Measurements from ENCODE around the gene MINK1. TPM values are rescaled to one million over a fixed set of nuclear protein-coding genes. Genes with fewer than 3 reads are reported as not detected.
"Not testable (repeated sequence)": the region's sequence is repeated elsewhere in the genome, so short reads cannot be mapped to it uniquely, and the experiment has no call there.

The MINK1 gene
- total RNA-seq, 6 donors from 2014 or later = 52.3 to 311 (median 136) TPM

DNA sequence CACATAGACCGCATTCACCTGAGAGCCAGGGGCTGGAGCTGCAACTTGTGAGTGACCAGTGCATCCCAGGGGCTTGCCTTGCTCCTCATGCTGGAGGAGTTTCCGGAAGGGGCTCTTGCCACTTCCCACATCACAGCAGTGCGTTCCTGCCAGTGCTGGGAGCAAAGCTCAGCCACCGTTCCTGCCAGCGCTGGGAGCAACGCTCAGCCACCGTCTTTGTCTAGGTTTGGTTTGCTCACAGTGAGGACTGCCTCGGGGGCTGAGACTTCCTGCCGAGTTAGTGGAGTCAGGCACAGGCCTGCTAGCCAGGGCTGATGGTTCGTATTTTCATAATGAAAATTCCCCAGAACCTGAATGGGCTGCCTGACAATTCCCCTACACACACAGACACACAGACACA is 75.2 kb downstream of the MINK1 start:
- H3K36me3 ChIP-seq = no peaks in the 10 kb centered on the region
- ATAC-seq (ENCODE audit: low FRiP score in 2 of 2) (peak in 1 of 2 donors; percentile 15), DNase-seq (no peak)
- WGBS, 2 donors = 63 to 88% methylated on average over 1 to 10 of the region's 10 CpGs
- no peaks in the 10 kb centered on the region for H3K9me3 ChIP-seq
- no peak overlapping the region for H3K4me3 ChIP-seq
- peaks cover 11 to 21% (median 14%) of the 10 kb centered on the region in 4 donors for H3K4me1 ChIP-seq
- TF ChIP-seq POLR2A (IDR thresholded peaks at IDR 0.05) (no peak), EP300 (IDR thresholded peaks at IDR 0.05) (no peak)
- peak overlapping the region; percentile 26 to 79 (median 68) for H3K27ac ChIP-seq
- no peaks in the 10 kb centered on the region for H3K27me3 ChIP-seq

DNA sequence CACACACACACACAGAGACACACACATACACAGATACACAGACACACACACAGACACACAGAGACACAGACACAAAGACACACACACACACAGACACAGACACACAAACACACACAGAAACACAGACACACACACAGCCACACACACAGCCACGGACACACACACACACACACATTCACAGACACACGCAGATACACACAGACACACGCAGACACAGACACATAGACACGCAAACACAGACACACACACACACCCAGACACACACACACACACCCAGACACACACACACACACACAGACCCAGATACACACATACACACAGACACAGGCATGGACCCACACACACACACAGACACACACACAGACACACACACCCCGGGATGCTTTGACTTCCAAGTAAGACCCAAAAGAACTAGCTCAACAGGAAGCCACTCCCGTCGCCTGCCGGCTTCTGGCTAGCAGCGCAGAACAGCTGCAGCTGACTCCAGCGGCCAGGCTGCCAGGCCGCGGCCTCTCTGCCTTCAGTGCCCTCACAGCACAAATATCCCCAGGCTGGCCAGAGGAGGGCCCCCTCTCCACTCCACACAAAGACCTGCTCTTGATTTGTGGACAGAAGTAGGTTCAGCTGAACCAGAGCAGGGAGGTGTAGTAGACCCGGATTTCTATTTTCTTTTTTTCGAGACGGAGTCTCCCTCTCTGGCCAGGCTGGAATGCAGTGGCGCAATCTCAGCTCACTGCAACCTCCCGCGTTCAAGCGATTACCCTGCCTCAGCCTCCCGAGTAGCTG is 75.8 kb downstream of the MINK1 start:
- peak overlapping the region; percentile 63 to 79 (median 75) for H3K27ac ChIP-seq
- TF ChIP-seq, protein P1, sequence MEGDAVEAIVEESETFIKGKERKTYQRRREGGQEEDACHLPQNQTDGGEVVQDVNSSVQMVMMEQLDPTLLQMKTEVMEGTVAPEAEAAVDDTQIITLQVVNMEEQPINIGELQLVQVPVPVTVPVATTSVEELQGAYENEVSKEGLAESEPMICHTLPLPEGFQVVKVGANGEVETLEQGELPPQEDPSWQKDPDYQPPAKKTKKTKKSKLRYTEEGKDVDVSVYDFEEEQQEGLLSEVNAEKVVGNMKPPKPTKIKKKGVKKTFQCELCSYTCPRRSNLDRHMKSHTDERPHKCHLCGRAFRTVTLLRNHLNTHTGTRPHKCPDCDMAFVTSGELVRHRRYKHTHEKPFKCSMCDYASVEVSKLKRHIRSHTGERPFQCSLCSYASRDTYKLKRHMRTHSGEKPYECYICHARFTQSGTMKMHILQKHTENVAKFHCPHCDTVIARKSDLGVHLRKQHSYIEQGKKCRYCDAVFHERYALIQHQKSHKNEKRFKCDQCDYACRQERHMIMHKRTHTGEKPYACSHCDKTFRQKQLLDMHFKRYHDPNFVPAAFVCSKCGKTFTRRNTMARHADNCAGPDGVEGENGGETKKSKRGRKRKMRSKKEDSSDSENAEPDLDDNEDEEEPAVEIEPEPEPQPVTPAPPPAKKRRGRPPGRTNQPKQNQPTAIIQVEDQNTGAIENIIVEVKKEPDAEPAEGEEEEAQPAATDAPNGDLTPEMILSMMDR (IDR thresholded peaks at IDR 0.05) = peak; percentile 87 to 96 (median 95)
- TF ChIP-seq POLR2AphosphoS5 (IDR thresholded peaks at IDR 0.05) (peak in 1 of 2 donors; percentile 41), POLR2A (IDR thresholded peaks at IDR 0.05) (peak in 1 of 4 donors; percentile 13), EP300 (IDR thresholded peaks at IDR 0.05) (no peak)
- H3K4me1 ChIP-seq = peaks cover 9 to 18% (median 10%) of the 10 kb centered on the region in 4 donors
- ATAC-seq (ENCODE audit: low FRiP score in 2 of 2) (peak; percentile 96 to 99), DNase-seq (peak; percentile 92 to 94)
- no peaks in the 10 kb centered on the region for H3K27me3 ChIP-seq
- H3K4me3 ChIP-seq = no peak overlapping the region
- H3K36me3 ChIP-seq = no peaks in the 10 kb centered on the region
- 21% methylated on average over 14 to 20 of the region's 20 CpGs for WGBS, 2 donors
- no peaks in the 10 kb centered on the region for H3K9me3 ChIP-seq

- no peak for TF ChIP-seq EP300 (IDR thresholded peaks at IDR 0.05)
- TF ChIP-seq POLR2A (IDR thresholded peaks at IDR 0.05) = no peak
- ATAC-seq (ENCODE audit: low FRiP score in 2 of 2) = no peak
Measured at GRCh38 chr17:4913994-4914393, 80.9 kb downstream of the MINK1 start.

DNA sequence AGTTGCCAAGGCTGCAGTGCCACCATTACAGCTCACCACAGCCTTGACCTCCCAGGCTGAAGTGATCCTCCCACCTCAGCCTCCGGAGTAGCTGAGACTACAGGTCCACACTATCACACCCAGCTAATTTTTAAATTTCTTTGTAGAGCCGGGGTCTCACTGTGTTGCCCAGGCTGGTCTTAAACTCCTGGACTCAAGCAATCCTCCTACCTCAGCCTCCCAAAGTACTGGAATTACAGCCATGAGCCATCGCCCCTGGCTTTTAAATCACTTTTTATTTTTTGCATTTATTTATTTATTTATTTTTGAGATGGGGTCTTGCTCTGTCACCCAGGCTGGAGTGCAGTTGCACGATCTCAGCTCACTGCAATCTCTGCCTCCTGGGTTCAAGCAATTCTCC is 81.4 kb downstream of the MINK1 start:
- not testable (repeated sequence) for H3K27me3 ChIP-seq; H3K4me3 ChIP-seq; DNase-seq; H3K9me3 ChIP-seq; ATAC-seq (ENCODE audit: low FRiP score in 2 of 2); H3K27ac ChIP-seq; H3K4me1 ChIP-seq; H3K36me3 ChIP-seq
- WGBS, 2 donors = 92 to 96% methylated on average over 4 of the region's 4 CpGs

More at GRCh38 chr17:4913994-4914393, 80.9 kb downstream of the MINK1 start:
- no peak overlapping the region for H3K4me3 ChIP-seq
- H3K4me1 ChIP-seq = peaks cover 6 to 10% (median 7%) of the 10 kb centered on the region in 4 donors
- no peaks in the 10 kb centered on the region for H3K27me3 ChIP-seq
- no peak overlapping the region for H3K27ac ChIP-seq
- no peak for DNase-seq
- H3K36me3 ChIP-seq = no peaks in the 10 kb centered on the region
- no peaks in the 10 kb centered on the region for H3K9me3 ChIP-seq
- WGBS, 2 donors = 63 to 86% methylated on average over 1 of the region's 1 CpG

DNA sequence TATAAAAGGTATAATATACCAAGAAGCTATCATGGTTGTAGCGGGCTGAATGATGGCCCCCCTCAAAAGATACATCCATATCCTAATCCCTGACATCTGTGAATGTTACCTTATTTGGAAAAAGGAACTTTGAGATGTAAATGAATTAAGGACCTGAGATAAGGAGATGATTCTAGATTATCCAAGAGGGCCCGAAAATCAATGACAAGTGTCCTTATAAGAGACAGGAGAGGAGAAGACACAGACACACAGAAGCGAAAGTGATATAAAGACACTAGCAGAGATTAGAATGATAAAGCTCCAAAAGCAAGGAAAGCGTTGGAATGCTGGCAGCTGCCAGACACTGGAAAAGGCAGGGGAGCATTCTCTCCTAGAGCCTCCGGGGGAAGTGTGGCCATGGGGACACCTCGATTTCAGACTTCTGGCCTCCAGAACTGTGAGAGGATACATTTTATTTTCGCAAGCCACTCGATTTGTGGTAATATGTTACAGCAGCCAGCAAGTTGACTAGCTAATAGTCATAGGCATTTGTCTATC is 86.4 kb downstream of the MINK1 start:
- WGBS, 2 donors = 59 to 63% methylated on average over 8 of the region's 8 CpGs
- H3K27me3 ChIP-seq = no peaks in the 10 kb centered on the region
- TF ChIP-seq POLR2A (IDR thresholded peaks at IDR 0.05) (no peak), POLR2AphosphoS5 (IDR thresholded peaks at IDR 0.05) (no peak), EP300 (IDR thresholded peaks at IDR 0.05) (no peak)
- TF ChIP-seq, protein P1 (IDR thresholded peaks at IDR 0.05) = no peak
- H3K9me3 ChIP-seq = no peaks in the 10 kb centered on the region
- ATAC-seq (ENCODE audit: low FRiP score in 2 of 2) = no peak
- no peak for DNase-seq
- peaks cover 0 to 10% (median 3%) of the 10 kb centered on the region in 4 donors for H3K4me1 ChIP-seq
- no peak overlapping the region for H3K27ac ChIP-seq
- no peaks in the 10 kb centered on the region for H3K36me3 ChIP-seq
- H3K4me3 ChIP-seq = no peak overlapping the region

DNA sequence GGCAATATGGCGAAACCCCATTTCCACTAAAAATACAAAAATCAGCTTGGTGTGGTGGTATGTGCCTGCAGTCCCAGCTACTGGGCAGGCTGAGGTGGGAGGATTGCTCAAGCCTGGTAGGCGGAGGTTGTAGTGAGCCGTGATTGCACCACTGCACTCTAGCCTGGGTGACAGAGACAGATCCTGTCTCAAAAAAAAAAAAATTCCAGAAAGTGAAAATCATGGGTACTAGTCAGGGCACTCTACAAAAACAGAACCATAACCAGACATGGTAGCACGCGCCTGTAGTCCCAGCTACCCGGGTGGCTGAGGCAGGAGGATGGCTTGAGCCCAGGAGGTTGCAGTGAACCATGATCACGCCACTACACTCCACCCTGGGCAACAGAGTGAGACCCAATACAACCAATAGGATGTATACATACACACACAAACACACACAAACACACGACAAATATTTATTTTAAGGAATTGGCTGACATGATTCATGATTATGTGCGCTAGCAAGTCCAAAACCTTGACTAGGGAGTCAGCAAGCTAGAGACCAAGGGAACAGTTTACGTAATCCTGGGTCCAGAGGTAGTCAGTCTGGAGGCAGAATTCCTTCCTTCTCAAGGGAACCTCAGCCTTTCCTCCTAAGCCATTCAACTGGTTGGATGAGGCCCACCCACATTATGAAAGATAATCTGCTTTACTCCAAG is 87.4 kb downstream of the MINK1 start:
- WGBS, 2 donors = 74 to 79% methylated on average over 9 to 10 of the region's 10 CpGs
- H3K27ac ChIP-seq = no peak overlapping the region

More for the DNA sequence above, 87.4 kb downstream of the MINK1 start:
- H3K27me3 ChIP-seq = no peaks in the 10 kb centered on the region
- no peaks in the 10 kb centered on the region for H3K36me3 ChIP-seq
- ATAC-seq (ENCODE audit: low FRiP score in 2 of 2) = peak; percentile 78 to 85
- TF ChIP-seq POLR2A (IDR thresholded peaks at IDR 0.05) (no peak), POLR2AphosphoS5 (IDR thresholded peaks at IDR 0.05) (no peak), EP300 (IDR thresholded peaks at IDR 0.05) (no peak)
- H3K4me3 ChIP-seq = no peak overlapping the region
- no peaks in the 10 kb centered on the region for H3K9me3 ChIP-seq
- peak in 1 of 2 donors; percentile 64 for DNase-seq
- peaks cover 0 to 10% (median 3%) of the 10 kb centered on the region in 4 donors for H3K4me1 ChIP-seq
